Mucosa of rectum (tissue), 2 donors: ENCODE results near the gene RAB11A.

Experiments used
- H3K27ac ChIP-seq, 2 donors: one replicate each; pipeline ENCODE4 v1.7.0; 2013; ENCODE audit warnings: inconsistent platforms in 2 of 2, low read depth in 2 of 2, low read length in 2 of 2
- H3K27me3 ChIP-seq, 2 donors: one replicate each; pipeline ENCODE4 v1.7.0; 2013; ENCODE audit warnings: low read length in 2 of 2; ENCODE audit not compliant: control insufficient read depth in 2 of 2, insufficient read depth in 2 of 2
- H3K36me3 ChIP-seq, 2 donors: one replicate each; pipeline ENCODE4 v1.7.0; 2013; ENCODE audit warnings: low read length in 2 of 2; ENCODE audit not compliant: control insufficient read depth in 2 of 2, insufficient read depth in 2 of 2
- H3K4me1 ChIP-seq, 2 donors: one replicate each; pipeline ENCODE4 v1.7.0; 2013; ENCODE audit warnings: low read length in 2 of 2, mild to moderate bottlenecking in 1 of 2; ENCODE audit not compliant: control insufficient read depth in 2 of 2, insufficient read depth in 2 of 2
- H3K4me3 ChIP-seq, 2 donors: one replicate each; pipeline ENCODE4 v1.7.0; 2013; ENCODE audit warnings: low read length in 2 of 2
- H3K9ac ChIP-seq, 2 donors: one replicate each; pipeline ENCODE4 v1.7.0; 2013; ENCODE audit warnings: low read length in 2 of 2, low read depth in 1 of 2, mild to moderate bottlenecking in 1 of 2
- H3K9me3 ChIP-seq, 2 donors: one replicate each; pipeline ENCODE4 v1.7.0; 2013; ENCODE audit warnings: low read length in 2 of 2; ENCODE audit not compliant: control insufficient read depth in 2 of 2
- donor health status: healthy.
- donor health status: Normal muscosa, but diverticular disease.

The RAB11A gene

DNA sequence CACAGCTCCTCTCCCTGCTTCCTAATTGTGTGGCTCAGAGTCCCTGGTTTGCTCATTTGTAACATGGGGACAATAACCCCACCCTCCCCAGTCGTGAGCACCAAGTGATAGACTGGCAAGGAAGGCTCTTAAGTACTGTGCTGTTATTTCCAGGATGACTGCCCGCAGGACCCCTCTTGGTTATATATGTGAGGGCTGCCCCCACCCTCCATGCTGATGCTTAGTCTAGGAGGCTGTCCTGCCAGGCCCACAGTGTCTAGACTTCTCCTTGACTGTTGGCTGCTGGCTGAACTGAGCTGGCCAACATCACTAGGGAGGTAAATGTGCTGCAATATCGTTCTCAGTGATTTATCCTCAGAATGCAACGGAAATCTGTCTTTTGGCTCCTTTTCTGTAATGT lies 45.1 kb downstream of the RAB11A start:
- Histone ChIP-seq H3K36me3 (peaks cover 6 to 27% of the 10 kb centered on the region in 2 donors), H3K27me3 (no peaks in the 10 kb centered on the region), H3K9ac (no peak overlapping the region), H3K9me3 (no peaks in the 10 kb centered on the region), H3K4me3 (no peak overlapping the region), H3K4me1 (no peaks in the 10 kb centered on the region), H3K27ac (no peak overlapping the region)

DNA sequence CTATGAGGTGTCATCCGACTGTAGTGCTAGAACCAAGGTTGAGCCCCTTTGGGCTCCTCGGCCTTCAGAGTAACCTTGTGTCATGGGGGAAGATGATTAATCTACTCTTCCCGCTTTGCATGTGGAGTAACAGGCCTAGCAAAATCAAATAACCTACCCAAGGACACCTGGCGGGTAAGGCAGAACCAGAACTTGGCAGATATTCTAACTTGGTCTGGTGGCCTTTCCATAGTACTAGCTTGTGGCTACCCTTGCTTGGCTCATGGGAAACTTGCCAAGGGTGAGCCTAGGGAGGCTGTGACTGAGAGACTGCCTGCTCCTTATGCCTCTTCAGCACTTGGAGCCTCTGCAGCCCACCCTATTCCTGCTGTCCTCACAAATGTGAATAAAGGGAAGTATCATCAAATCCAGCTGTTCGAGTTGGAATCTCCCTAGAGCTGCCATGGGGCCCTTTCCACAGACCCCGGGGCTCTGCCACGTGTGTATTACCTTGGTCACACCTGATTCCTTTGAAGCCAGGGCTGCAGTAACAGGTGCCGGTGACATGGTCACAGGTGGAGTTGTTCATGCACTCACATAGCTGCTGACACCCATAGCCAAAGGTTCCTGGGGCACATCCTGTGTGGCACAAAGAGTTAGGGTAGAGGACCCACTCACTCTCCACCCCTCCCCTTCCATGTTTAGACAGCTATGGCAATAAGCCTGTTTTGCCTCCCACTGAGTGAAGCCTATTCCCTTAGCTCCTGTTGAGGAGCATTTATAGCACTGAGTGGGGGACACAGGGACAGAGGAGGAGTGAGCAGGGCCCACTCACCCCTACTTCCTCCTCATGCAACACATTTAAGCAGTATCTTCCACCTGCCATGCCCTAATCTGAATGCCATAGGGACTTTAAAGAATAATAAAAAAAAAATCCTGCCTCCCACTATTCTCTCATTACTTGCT lies 46.0 kb downstream of the RAB11A start:
- H3K36me3 ChIP-seq = peaks cover 6 to 22% of the 10 kb centered on the region in 2 donors
- no peak overlapping the region for H3K9ac ChIP-seq
- no peak overlapping the region for H3K4me3 ChIP-seq
- no peaks in the 10 kb centered on the region for H3K27me3 ChIP-seq
- H3K27ac ChIP-seq = no peak overlapping the region
- no peaks in the 10 kb centered on the region for H3K9me3 ChIP-seq
- H3K4me1 ChIP-seq = no peaks in the 10 kb centered on the region

GRCh38 chr15:65916041-65916663 lies 46.9 kb downstream of the RAB11A start:
- Histone ChIP-seq H3K9me3 (no peaks in the 10 kb centered on the region), H3K27ac (no peak overlapping the region), H3K27me3 (no peaks in the 10 kb centered on the region), H3K9ac (no peak overlapping the region), H3K36me3 (peaks cover 0 to 13% of the 10 kb centered on the region in 2 donors), H3K4me3 (no peak overlapping the region), H3K4me1 (no peaks in the 10 kb centered on the region)

- Histone ChIP-seq H3K9ac (no peak overlapping the region), H3K4me3 (no peak overlapping the region)
Measured at GRCh38 chr15:65916664-65917406, 47.5 kb downstream of the RAB11A start.

DNA sequence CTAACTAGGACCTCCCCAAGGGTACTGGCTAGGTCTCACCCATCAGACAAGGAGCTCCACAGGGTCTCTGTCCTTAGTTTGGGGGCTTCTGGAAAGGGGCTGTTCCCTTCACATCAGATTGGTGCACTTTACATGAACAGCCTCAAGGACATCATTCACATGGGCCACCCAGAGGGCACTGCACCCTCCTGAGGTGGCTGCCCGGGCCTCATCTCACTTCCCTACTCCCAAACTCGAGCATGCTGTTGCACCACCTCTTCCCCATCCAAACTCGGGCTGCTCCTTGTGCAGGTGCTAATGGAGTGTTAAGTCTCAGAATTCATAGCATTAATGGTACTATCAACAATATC lies 48.1 kb downstream of the RAB11A start:
- H3K27me3 ChIP-seq = no peaks in the 10 kb centered on the region
- peaks cover 0 to 10% of the 10 kb centered on the region in 2 donors for H3K36me3 ChIP-seq
- H3K9ac ChIP-seq = no peak overlapping the region
- H3K4me1 ChIP-seq = no peaks in the 10 kb centered on the region
- no peaks in the 10 kb centered on the region for H3K9me3 ChIP-seq
- no peak overlapping the region for H3K4me3 ChIP-seq
- H3K27ac ChIP-seq = no peak overlapping the region

More at GRCh38 chr15:65916664-65917406, 47.5 kb downstream of the RAB11A start:
- peaks cover 0 to 10% of the 10 kb centered on the region in 2 donors for H3K36me3 ChIP-seq
- no peaks in the 10 kb centered on the region for H3K27me3 ChIP-seq
- H3K9me3 ChIP-seq = no peaks in the 10 kb centered on the region
- no peak overlapping the region for H3K27ac ChIP-seq
- no peaks in the 10 kb centered on the region for H3K4me1 ChIP-seq

DNA sequence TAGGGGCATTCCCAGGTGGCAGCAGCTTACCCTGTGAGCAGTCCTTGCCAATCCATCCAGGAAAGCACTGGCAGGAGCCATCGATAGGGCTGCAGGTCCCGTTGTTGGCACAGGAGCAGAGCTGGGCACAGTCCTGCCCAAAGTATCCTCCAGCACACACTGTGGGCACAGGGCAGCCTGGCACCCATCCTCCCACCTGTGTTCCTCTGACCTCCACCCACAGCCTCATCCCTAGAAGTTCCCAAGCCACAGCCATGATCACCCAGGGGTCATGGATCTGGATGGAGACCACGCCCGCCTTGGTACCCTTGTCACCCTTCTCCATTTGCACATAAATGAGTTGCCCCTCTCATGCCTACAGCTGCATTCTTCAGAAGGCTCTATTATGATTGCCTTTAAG lies 48.6 kb downstream of the RAB11A start:
- Histone ChIP-seq H3K4me1 (no peaks in the 10 kb centered on the region), H3K9ac (no peak overlapping the region), H3K27me3 (no peaks in the 10 kb centered on the region), H3K27ac (no peak overlapping the region), H3K4me3 (no peak overlapping the region), H3K36me3 (peaks cover 0 to 10% of the 10 kb centered on the region in 2 donors), H3K9me3 (no peaks in the 10 kb centered on the region)

DNA sequence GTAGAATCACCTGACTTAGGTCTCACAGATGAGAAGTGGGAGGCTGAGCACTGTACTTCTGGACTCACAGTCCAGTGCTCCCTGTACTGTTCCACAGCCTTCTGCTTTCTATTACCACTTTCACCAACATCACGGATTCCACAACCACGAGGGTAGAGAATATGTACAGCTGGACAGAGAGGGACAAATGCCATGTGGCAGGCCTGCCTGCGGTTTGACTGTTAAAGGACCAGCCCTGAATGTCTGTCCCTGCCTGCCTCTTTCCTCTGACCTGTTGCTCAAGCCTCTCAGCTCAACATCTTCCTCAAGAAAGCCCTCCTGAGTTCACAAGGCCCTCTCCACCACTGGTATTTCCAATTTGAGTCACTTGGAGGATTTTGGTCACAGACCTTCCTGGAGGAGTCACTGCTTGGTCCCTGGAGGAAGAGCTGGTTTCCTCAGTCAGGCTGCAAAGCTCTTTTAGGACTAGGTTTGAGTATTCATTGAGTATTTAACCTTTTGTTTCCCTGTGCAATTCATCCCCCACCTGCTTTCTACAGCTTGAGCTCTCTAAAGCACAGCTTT lies 49.1 kb downstream of the RAB11A start:
- Histone ChIP-seq H3K27me3 (no peaks in the 10 kb centered on the region), H3K4me1 (no peaks in the 10 kb centered on the region), H3K27ac (no peak overlapping the region), H3K36me3 (peaks cover 0 to 10% of the 10 kb centered on the region in 2 donors), H3K9ac (no peak overlapping the region), H3K4me3 (no peak overlapping the region), H3K9me3 (no peaks in the 10 kb centered on the region)

DNA sequence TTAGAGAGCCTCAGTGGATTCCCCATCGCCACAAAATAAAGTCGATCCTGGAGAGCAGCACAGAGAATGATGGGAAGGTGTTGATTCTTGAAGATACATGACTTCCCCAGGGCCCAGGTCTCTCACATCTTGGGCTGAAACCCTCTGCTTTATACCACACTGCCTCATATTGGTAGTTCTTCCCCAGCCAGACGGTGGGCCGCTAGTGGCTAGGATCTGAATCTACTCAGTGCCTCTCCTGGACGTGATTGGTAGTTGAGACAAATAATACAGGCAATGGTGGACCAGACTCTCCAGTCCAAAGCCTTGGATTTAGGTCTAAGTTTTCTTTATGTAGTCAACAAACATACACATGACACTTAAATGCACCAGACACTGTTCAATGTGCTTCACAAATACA lies 49.7 kb downstream of the RAB11A start:
- peaks cover 0 to 10% of the 10 kb centered on the region in 2 donors for H3K36me3 ChIP-seq
- no peak overlapping the region for H3K9ac ChIP-seq
- no peak overlapping the region for H3K4me3 ChIP-seq
- no peaks in the 10 kb centered on the region for H3K9me3 ChIP-seq
- H3K27ac ChIP-seq = no peak overlapping the region
- H3K27me3 ChIP-seq = no peaks in the 10 kb centered on the region
- no peaks in the 10 kb centered on the region for H3K4me1 ChIP-seq

- Histone ChIP-seq H3K4me1 (no peaks in the 10 kb centered on the region), H3K9me3 (no peaks in the 10 kb centered on the region), H3K9ac (no peak overlapping the region), H3K4me3 (no peak overlapping the region), H3K36me3 (peaks cover 0 to 10% of the 10 kb centered on the region in 2 donors), H3K27me3 (no peaks in the 10 kb centered on the region), H3K27ac (no peak overlapping the region)
Measured at GRCh38 chr15:65919353-65919752, 50.1 kb downstream of the RAB11A start.
